Fibroblast of the aortic adventitia (primary cell): ENCODE measurements around the gene PDZD8. TPM values are rescaled to one million over a fixed set of nuclear protein-coding genes. Genes with fewer than 3 reads are reported as not detected.

Experiments
- DNase-seq: peaks from one replicate; pipeline ENCODE4 v3.0.0-alpha.2; 2010; ENCODE audit warnings: low read depth
- H3K4me3 ChIP-seq: 2 replicates; pipeline ENCODE4 v1.5.1; 2011; ENCODE audit warnings: low read depth, mild to moderate bottlenecking, control low read depth, low read length, moderate library complexity
- total RNA-seq: library from RNA; depleted of rRNA; stranded (reverse); fragments of >200 nt; gene quantifications from 2 replicates; pipeline ENCODE4 v1.2.3, GENCODE V29; 2012; ENCODE audit warnings: low replicate concordance
- TF ChIP-seq, protein P1 (sequence below): IDR thresholded peaks from 2 replicates; pipeline ENCODE4 v1.5.1; 2011; ENCODE audit warnings: mild to moderate bottlenecking, low read length, control low read depth, inconsistent platforms; ENCODE audit not compliant: insufficient read depth

PDZD8 gene
- total RNA-seq, 1 donor, result 42.2 TPM

DNA sequence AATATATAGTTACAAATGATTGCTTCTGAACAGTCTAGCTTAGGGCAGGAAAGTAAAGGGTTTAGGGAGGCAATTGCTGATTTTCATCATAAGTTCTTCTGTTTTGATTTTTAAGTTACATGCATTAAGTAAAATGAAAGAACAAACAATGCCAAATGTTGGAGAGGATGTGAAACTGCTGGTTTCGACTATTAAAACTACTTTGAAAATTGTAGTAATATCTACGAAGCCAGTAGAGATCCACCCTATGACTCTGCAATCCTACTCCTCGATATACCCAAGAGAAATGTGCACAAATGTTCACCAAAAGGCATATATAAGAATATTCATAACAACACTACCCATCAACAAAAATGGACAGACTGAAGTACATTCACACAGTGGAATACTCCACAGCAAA lies 24.3 kb downstream of the PDZD8 start:
- DNase-seq, result no peak
- H3K4me3 ChIP-seq, result no peak overlapping the region
- TF ChIP-seq, protein P1, sequence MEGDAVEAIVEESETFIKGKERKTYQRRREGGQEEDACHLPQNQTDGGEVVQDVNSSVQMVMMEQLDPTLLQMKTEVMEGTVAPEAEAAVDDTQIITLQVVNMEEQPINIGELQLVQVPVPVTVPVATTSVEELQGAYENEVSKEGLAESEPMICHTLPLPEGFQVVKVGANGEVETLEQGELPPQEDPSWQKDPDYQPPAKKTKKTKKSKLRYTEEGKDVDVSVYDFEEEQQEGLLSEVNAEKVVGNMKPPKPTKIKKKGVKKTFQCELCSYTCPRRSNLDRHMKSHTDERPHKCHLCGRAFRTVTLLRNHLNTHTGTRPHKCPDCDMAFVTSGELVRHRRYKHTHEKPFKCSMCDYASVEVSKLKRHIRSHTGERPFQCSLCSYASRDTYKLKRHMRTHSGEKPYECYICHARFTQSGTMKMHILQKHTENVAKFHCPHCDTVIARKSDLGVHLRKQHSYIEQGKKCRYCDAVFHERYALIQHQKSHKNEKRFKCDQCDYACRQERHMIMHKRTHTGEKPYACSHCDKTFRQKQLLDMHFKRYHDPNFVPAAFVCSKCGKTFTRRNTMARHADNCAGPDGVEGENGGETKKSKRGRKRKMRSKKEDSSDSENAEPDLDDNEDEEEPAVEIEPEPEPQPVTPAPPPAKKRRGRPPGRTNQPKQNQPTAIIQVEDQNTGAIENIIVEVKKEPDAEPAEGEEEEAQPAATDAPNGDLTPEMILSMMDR, result no peak

DNA sequence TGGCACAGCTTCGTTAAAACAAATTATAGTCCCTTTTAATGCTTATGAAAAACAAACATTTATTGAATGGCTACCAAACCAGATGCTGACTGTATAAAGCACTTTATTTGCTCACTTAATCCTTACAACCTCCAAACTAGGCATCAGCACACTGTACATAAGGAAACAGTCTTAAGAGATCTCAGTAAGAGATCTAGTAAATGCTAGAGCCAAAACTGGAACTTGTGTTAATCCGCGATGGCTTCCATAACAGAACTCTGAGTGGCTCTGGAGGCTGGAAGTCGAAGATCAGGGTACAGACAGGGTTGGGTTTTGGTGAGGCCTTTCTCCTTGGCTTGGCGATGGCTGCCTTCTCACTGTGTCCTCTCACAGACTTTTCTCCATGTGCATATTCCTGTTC lies 27.0 kb downstream of the PDZD8 start:
- TF ChIP-seq, protein P1, result no peak
- no peak for DNase-seq
- H3K4me3 ChIP-seq, result no peak overlapping the region

DNA sequence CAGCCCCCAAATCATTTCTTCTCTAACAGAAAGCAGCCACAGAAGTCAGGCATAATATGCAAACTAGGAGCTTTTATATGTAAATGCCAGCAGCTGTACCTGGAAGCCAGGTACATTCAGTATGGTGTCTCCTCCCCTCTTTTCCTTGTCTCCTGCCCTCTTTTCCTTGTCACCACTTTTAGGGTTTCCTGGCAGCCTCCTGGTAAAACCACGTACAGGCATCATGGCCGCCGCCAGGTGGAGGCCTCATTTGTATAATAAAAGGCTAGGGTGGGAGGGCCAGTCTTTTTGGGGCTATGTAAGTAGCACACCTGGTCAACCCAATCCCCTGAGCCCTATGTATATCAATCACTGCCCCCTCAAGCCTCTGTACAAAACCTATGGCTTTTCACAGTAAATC lies 28.7 kb downstream of the PDZD8 start:
- no peak overlapping the region for H3K4me3 ChIP-seq
- no peak for DNase-seq
- TF ChIP-seq, protein P1, result no peak

DNA sequence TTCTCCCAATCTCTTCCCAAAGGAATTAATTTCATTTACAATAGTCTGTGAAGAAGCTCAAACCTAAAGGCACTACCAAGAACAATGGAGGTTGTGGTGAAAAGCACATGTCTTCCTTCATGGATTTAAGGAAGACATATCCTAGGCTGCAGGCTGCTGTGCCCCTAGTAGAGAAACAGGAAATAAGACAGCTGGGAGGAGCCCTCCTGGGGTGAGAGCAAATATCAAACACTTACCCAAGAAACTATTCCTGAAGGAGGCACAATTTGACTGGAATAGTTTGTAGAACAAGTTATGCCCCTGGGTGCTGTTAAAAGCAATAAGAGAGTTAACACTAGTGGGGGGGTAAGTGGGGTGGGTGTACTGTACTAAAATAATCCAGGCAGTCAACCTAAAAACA lies 30.1 kb downstream of the PDZD8 start:
- no peak for DNase-seq
- no peak overlapping the region for H3K4me3 ChIP-seq
- TF ChIP-seq, protein P1, result no peak

DNA sequence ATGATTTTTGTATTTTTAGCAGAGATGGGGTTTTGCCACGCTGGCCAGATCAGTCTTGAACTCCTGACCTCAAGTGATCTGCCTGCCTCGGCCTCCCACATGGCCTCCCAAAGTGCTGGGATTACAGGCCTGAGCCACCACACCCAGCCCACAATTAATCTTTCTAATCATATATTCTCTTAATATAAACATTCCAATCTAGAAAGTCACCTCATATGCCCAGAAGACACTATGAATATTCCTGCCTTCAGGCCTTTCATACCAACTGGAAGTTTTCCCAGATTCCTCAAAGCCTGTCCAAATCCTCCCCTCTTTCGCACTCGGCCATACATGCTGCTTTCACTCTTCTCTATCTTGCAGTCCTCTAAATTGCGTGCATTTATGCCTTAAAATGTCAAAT lies 32.6 kb downstream of the PDZD8 start:
- TF ChIP-seq, protein P1, result no peak
- DNase-seq, result peak; percentile 94
- no peak overlapping the region for H3K4me3 ChIP-seq

DNA sequence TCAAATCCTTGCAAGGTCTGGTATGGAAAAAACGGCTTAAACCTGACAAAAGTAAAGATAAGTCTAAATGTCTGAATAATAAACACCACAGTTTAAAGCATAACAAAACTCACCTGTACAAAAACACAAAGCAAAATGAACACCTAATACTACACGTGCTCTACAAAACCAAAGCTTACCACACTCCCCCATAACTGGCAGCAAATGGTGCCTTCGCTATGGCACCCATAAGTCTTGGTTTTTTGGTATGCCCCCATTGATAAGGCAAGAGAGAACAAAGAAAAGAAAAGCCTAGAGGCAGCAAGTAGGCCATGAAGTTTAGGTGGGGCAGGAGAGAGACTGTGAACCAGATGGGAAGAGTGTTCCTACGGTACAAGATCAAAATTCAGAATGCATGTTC lies 34.2 kb downstream of the PDZD8 start:
- no peak overlapping the region for H3K4me3 ChIP-seq
- TF ChIP-seq, protein P1, result no peak
- DNase-seq, result no peak

DNA sequence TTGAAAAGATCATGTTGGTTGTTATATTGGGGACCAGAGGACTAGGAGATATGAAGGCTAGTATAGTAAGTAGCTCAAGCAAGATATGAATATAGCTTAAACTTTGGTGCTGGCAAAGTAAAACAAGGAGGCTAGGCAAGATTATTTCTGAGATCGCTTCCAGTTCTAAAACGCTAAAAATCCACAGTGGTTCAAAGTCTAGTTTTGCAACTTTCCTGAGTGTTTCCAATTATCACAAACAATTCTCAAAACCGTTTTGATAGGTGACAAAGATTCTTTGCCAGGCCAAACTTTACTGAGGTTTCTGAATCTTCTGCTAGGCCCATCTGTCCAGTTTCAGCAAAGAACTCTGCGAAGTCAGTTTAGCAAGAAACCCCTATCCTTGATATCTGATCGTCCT lies 35.3 kb downstream of the PDZD8 start:
- H3K4me3 ChIP-seq, result no peak overlapping the region
- DNase-seq, result no peak
- TF ChIP-seq, protein P1, result no peak
